NCI-H1436 treated with DMSO at 0.1 percent for 48 hours (cell line): ENCODE results near the gene RDH13.

Experiments used
- DNase-seq: peaks from one replicate; lab custom pipeline; 2025; lab: John Stamatoyannopoulos, UW

Gene RDH13

DNA sequence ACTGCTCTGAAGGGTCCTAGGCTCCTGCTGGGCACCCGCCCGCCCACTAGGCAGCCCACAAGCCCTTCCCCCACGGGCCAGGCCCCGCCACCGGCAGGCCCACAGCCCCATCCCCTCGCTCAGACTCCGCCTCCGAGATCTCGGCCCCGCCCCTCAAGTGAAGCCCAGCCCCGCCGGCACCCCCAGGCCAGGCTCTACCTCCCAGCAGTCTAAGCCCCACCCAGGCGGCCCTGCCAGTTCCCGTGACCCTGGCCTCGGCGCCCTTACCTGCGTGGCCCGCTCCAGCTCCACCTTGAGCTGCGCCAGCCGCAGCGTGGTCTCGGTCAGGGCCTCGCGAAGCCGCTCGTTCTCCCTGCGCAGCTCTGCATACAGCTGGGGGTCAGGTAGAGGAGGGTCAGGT, 29.0 kb upstream of the RDH13 start:
- no peak for DNase-seq

DNA sequence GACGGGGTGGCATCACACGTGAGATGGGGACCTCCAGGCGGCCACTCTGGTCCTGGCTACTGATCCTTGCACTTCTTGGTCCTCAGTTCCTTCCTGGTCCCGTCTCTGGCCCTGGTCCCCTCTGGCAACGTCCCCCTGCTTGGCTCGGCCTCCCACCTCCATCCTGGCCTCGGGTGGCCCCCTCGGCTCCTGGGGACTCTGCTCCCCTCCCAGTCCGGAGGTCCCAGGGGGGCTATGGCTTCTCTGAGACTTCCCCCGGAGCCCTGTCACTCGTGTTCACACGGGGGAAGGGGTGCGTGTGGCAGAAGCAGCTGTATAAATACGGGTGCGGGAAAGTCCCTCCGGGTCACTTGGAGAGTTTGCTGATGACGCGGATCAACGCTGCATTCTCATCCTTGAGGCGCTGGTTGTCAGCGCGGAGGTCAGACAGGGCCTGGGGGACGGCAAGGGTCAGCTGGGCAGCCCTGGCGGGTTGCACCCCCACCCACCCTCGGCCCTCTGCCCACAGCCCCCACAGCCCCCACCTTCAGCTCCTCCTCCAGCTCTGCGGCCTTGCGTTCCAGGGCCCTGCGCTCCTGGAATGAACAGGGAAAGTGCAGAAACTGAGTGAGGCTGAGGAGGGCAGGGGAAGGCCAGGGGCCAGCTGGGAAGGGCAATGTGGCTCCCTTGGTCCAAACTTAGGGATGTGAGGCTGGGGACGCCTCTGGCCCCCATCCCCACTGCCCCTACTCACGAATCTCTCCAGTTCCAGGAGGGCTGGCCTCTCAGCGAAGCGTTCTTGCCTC, 28.4 kb upstream of the RDH13 start:
- DNase-seq, result no peak

DNA sequence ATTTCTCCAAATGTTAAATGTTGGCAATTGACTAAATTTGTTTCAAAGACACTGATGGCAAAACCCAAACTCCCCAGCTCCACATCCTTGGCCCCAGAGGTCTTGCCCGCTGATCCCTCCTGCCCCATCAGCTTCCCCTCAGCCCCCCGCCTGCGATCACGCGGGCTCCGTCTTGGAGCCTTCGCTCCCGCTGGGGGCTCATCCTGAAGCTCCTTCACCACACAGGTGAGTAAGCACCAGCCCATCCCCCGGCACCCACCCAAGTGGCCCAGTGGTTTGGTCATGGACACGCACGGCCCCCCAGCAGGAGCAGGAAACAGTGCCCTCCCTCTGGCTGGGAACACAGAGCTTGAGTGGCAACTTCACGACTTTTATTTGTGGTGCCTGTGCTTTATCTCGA, 27.6 kb upstream of the RDH13 start:
- DNase-seq, result no peak

DNA sequence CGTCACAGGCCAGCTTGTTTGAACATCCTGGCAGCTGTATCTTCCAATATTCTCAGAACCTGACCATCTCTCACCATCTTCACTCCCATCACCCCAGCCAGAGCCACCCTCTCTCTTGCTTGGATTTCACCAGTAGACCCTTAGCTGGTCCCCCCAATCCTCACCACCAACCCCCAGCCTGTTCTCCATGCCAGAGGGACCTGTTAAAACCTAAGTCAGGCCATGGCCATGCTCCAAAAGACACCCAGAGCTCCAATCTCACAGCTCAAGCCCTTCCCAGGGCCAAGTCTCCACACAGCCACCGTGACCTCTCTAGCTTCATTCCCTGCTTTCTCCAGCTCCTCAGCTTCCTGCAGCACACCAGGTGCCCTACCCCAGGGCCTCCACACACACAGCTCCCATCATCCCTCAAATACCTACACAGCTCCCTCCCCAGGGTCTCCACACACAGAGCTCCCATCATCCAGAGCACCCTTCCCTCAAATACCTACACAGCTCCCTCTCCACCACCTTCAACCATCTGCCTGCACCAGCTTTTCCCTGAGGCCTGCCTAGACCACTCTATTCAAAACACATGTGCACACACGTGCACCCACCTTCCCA, 26.5 kb upstream of the RDH13 start:
- DNase-seq, result no peak

DNA sequence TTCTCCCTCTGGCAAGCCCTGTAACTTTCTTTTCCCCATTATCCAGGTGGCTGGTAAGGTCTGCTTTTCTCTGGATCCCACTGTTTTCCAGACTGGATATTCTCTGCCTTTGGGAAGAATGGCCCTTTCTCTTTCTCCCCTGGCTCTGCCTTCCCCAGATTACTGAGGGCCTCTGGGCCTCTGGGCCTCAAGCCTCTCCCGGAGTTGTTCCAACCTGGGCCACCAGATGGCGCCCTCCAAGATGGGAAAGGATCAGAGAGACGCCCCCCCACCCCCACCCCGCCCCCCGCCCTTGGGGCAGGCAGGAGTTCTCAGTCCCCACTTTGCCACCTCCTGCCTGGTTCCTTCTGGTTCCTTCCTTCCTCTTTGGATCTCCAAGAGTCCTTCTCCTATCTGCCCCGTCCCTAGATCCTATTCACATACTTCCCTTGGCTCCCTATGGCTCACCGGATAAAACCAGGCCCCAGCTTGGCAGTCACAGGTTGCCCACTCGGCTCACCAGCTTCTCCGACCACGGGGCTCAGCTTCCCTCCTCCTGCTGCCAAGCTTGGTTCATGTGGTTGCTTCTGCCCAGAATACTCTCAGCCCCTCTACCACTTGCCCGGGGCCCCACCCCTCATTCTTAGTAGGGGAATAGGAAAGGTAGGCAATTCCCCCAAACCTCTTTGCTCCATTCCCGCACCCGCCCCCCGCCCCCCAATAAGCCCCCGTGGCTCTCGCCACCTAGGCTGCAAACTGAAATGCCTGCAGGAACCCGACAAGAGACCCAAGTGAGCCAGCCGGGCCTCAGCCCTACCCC, 25.8 kb upstream of the RDH13 start:
- no peak for DNase-seq

DNA sequence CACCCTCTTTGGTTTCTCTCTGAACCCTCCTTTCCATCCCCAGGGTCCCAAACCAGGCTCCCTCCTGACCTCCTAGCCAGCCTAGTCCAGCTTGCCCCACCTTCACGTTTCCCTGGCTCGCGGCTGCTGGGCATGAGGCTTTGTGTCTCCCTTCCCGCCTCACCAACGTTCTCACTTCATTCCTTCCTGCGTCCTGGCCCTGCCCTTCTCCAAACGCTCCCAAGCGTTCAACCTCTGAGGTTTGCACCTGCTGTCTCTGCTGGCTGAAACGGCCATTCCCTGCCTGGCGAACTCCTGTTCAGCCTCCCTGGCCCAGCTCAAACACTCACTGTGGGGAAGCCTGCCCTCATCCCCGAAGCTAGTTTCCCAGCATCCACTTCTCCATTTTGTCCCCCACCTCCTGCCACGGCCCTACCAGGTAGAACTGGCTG, 25.1 kb upstream of the RDH13 start:
- DNase-seq, result no peak

DNA sequence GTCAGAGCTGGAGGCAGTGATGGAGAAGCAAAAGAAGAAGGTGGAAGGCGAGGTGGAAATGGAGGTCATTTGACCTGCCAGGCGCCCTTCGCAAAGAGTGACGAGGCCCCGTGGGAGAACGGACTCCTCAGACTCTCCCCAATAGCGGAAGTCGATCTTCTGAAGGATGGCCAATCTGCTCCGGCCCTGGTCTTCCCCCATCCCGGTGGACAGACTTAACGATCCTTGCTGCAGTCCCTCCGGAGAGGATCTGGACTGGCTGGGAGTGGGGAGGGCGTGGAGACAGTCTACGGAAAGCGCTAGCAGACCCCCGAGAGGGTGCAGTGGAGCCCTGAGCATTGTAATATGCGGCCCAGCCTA, 24.6 kb upstream of the RDH13 start:
- DNase-seq, result no peak

DNA sequence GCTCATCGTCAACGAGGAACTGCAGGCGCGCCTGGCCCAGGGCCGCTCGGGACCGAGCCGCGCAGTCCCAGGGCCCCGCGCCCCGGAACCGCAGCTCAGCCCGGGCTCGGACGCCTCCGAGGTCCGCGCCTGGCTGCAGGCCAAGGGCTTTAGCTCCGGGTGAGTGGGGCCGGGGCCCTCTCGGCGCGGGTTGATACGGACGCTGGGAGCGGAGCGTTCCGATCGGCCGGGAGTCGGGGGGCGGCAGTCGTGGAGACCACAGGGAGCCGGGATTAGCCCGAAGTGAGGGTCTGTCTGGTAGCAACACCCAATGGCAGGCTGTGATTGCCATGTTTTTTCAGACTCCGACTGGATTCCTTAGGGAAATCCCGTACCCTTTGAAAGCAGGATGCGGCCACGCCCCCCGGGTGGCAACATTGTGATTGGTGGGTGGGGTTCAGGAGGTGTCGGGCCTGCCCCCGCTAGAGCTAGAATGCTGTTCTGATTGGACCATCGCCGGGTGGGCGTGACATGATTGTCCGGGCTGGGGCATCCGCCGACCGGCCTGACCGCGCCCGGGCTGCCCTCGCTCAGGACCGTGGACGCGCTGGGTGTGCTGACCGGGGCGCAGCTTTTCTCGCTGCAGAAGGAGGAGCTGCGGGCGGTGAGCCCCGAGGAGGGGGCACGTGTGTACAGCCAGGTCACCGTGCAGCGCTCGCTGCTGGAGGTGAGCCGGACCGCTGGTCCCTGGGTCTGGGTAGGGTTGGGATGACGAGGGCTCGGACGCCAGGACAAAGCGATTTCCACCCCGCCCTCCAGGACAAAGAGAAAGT, 24.0 kb upstream of the RDH13 start:
- DNase-seq, result peak; percentile 57

DNA sequence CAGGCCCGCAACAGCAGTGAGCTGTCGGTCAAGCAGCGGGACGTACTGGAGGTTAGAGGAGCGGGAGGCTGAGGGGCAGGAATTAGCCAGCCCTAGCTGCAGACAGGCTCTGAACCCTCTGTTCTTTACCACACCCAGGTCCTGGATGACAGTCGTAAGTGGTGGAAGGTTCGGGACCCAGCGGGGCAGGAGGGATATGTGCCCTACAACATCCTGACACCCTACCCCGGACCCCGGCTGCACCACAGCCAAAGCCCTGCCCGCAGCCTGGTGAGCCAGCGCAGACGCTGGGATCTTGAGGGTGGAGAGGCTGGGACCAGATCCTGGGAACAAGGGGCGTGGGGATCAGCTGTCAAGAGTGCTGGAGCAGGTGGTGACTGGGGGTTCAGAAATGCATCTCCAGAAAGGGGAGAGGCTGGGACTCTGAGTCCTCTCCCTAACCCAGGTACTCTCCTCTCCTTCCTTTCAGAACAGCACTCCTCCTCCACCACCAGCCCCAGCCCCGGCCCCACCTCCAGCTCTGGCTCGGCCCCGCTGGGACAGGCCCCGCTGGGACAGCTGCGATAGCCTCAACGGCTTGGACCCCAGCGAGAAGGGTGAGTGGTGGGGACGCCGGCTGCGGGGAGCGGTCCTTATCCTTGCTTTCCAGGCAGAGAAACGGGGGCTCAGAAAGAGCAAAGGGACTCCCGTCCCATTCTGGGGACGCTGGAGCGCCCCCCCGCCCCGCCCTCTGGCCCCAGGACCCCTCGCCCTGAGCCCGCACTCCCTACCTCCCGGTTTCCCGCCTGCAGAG, 23.2 kb upstream of the RDH13 start:
- no peak for DNase-seq

DNA sequence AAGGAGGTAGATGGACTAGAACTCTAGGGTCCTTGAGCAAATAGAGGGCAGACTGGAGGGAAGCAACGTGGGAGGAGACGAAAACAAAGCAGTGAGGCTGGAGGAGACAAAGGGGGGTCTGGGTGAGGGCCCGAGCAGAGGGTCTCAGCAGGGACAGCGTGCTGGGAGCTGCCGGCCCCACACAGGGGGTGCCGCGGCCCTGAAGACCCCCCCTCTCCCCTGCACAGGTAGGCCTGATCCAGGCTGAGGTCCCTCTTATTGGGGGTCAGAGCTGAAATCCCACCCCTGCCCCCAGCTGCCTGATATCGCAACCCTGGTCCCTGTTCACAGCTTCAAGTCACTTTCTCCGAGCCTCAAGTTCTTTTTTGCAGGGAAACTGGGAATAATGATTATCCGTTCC, 21.5 kb upstream of the RDH13 start:
- no peak for DNase-seq

DNA sequence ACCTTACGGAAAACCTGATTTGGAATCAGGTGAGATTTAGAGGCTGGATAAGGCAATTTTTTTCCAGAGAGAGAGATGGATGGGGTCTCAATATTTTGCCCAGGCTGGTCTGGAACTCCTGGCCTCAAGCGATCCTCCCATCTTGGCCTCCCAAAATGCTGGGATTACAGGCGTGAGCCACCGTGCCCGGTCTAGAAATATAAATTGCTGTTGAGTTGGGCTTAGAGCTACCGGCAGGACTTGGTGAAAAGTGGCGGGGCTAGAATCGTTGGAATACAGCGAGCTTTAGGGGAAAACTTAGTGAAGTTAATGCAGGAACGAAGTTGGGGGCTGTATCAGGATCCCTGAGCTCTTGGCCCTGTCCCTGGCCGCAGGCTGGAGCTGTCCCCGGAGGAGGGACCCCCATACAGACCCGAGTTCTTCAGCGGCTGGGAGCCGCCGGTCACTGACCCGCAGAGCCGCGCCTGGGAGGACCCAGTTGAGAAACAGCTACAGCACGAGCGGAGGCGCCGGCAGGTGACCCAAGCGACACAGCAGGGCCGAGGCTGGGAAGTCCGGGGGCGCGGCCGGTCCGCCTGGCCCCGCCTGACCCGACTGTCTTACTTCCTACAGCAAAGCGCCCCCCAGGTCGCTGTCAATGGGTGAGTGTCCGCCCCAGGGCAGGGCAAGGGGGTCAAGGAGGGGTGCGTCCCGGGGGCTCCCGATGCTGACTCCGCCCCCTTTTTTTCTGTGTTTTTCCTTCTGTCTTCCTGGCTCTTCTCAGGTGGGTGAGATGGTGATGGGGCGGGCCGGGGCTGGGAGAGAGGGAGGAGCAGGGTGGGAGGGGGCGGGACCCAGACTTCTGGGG, 20.3 kb upstream of the RDH13 start:
- no peak for DNase-seq

DNA sequence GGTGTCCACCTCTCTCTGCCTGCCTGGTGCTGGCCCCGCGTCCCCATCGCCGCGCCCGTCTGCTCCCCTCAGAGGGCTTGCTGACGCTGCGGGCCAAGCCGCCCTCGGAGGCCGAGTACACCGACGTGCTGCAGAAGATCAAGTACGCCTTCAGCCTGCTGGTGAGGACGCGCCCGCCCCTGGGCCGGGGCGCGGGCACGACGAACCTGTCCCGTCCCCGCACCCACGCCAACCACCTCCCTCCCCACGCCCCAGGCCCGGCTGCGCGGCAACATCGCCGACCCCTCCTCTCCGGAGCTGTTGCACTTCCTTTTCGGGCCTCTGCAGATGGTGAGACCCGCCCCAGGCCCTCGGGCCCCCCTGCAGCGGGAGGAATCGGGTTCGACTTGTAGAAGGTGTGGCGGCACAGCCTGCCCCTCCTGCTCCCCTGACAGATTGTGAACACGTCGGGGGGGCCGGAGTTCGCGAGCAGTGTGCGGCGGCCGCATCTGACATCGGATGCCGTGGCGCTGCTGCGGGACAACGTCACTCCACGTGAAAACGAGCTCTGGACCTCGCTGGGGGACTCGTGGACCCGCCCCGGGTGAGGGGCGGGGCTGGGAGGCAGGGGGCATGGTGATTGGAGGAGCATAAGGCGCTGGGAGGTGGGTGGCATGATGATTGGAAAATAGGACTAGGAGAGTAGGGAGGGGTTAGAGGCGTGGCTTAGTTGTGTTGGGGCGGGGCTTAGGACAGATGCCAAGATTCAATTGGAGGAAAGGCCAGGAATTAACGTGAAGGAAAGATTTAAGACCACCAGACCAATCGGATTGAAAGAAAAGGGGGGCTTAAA, 19.3 kb upstream of the RDH13 start:
- DNase-seq, result no peak

DNA sequence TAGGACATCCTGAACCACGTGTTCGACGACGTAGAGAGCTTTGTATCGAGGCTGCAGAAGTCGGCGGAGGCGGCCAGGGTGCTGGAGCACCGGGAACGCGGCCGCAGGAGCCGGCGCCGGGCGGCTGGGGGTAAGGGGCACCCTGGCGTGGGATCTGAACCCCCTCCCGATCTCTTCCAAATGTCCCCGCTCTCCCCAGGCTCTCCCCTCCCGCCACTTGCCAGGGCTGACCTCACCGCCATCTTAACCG, 18.7 kb upstream of the RDH13 start:
- DNase-seq, result no peak

DNA sequence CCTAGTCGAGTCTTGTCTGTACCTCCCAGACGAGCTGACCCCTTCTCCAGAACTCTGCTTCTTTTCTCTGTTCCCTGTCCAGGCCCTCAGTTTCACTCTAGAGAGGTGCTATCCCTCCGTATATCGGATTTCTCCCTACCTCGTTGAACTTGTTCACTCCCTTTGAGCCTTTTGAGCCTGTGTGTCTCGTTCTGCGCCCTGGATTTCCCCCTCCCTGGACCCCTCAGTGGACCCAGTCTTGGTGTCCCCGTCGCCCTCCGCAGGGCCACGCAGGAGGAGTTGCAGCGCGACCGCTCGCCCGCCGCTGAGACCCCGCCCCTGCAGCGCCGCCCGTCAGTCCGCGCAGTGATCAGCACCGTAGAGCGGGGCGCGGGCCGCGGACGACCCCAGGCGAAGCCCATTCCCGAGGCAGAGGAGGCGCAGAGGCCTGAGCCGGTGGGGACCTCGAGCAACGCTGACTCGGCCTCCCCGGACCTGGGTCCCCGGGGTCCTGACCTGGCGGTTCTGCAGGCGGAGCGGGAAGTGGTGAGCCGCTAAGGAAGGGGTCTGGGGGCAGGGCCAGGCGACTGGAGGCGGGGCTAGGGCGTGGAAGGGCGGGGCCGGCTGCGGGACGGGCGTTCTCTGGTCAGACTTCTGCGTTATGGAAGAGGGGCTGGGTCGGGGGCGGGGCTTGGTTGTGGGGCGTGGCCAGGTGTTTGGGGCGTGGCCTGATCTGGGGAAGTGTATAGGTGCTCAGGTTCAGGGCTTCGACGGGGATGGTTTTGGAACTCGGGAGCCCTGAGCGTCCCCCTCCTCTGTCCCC, 18.2 kb upstream of the RDH13 start:
- peak; percentile 43 for DNase-seq

DNA sequence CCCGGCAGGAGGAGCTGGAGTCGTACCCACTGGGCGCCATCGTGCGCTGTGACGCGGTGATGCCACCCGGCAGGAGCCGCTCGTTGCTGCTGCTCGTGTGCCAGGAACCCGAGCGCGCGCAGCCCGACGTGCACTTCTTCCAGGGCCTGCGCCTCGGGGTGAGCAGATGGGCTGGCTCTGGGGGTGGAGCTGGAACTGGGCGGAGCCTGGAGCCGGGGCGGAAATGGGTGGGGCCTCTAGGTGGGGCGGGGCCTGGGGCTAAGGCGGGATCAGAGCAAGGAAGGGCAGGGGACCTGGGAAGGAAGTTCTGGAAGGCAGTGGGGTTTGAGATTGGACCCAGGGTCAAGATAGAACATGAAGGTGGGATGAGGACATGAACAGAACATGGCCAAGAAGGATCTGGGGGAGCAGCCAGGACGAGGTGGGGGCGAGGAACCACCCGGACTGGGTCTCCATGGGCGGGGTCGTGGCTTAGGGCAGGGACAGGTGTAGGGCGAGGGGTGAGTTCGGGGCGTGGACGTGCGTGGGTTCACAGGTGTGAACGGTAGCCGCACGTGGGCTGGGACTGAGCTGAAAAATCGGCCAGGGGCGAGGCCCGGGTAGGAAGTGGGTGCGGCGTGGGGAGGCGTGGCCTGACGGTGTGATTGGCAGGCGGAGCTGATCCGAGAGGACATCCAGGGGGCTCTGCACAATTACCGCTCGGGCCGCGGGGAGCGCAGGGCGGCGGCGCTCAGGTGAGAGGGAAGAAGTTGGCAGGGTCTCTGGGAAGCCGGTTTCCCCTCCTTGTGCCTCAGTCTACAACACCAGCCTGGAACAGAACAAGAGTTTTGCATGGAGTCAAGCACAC, 17.4 kb upstream of the RDH13 start:
- peak; percentile 67 for DNase-seq

DNA sequence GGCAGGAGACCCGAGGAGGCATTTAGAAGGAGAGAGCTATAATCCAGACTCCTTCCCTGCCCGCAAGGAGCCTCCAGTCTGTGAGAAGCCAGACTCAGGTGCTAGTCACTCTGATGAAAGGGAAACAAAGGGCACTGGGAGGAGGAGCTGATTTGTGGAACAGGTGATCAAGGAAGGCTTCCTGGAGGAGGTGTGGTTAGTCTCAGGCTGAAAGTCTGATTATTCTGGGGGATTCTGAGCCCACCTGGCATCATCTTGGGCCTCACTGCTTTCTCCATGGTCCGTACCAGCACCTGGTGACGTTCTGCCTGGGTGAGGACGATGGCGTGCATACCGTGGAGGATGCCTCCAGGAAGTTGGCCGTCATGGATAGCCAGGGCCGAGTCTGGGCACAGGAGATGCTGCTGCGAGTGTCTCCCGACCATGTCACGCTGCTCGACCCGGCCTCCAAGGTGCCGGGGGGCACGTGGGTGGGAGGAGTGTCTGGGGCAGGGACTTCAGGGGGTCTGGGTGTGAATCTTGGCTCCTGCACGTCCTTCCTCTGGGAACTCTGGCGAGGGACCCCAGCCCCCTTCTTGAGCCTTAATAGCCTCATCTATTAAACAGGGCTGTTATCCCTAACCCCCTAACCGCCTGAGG, 16.6 kb upstream of the RDH13 start:
- DNase-seq, result no peak

DNA sequence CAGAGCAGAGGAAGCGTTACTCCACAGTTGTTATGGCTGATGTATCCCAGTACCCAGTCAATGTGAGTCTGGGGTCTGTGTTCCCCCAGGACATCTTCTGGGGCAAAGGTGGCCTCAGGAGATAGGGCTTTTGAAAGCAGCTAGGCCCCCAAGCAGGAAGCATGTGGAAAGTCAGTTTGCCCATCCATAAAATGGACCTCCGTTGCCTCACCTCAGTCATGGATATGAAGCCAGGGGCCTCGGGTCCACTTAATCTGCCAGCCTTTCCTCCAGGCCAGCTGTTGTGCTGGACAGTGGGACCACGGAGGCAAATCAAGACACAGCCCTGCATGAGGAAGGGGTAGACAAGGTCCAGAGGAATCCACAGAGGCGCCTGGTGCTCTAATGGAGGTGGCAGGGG, 16.0 kb upstream of the RDH13 start:
- DNase-seq, result no peak

DNA sequence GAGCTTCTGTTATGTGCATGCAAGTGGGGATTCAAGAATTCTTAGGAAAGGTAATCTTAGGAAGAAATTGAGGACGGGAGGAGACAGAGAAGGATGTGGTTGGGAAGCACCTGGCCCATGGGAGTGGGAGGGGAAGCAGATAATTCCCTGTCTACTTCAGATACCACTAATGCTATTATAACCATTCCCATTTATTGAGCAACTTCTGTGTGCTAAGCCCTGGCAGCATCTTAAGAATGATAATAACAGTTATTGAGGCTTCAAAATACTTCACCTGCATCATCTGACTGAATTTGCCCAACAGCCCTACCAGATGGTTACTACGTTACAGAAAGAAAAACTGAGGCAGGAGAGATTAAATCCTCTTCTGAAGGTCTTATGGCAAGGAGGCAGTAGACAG, 14.2 kb upstream of the RDH13 start:
- DNase-seq, result no peak
